Neural progenitor cell (in vitro differentiated cells): Measurements from ENCODE around the gene ZBED2.

Source experiments
- CTCF ChIP-seq: fragments of 200-600 bp; sonication (generic); IDR thresholded peaks from 2 replicates; pipeline ENCODE4 v1.5.1; 2017; ENCODE audit warnings: antibody characterized with exemption, mild to moderate bottlenecking
- EZH2 ChIP-seq: fragments of 200-600 bp; sonication (generic); IDR thresholded peaks from 2 replicates; pipeline ENCODE4 v1.6.1; 2017; ENCODE audit warnings: antibody characterized with exemption, mild to moderate bottlenecking, moderate library complexity

- TF ChIP-seq EZH2 (no peak), CTCF (no peak)
Measured at GRCh38 chr3:111588527-111588926, 6.6 kb downstream of the ZBED2 start.
